Loucy (cell line): ENCODE measurements around the gene P4HB.

Experiments
- H2AFZ ChIP-seq: fragments of 200-600 bp; sonication (generic); 2 replicates; pipeline ENCODE4 v1.6.0; 2016; ENCODE audit warnings: antibody characterized with exemption, mild to moderate bottlenecking, low read length, moderate library complexity
- H3F3A ChIP-seq: fragments of 200-600 bp; 2 replicates; pipeline ENCODE4 v1.6.0; 2016; ENCODE audit warnings: antibody characterized with exemption, low read depth, mild to moderate bottlenecking
- H3K27me3 ChIP-seq: fragments of 200-600 bp; sonication (generic); 2 replicates; pipeline ENCODE4 v1.6.1; 2014; ENCODE audit warnings: low read length, mild to moderate bottlenecking; ENCODE audit not compliant: insufficient read depth, poor library complexity, severe bottlenecking
- H3K36me3 ChIP-seq: fragments of 200-600 bp; sonication (generic); 2 replicates; pipeline ENCODE4 v1.6.1; 2016; ENCODE audit warnings: low read length; ENCODE audit not compliant: insufficient read depth
- H3K4me1 ChIP-seq: fragments of 200-600 bp; sonication (generic); 2 replicates; pipeline ENCODE4 v1.5.1; 2014; ENCODE audit warnings: low read length, mild to moderate bottlenecking; ENCODE audit not compliant: insufficient read depth, poor library complexity, severe bottlenecking
- H3K4me2 ChIP-seq: fragments of 200-600 bp; sonication (generic); 2 replicates; pipeline ENCODE4 v1.6.0; 2014; ENCODE audit warnings: antibody characterized with exemption, low read length, low read depth, mild to moderate bottlenecking; ENCODE audit not compliant: poor library complexity, severe bottlenecking
- H3K4me3 ChIP-seq: fragments of 200-600 bp; sonication (generic); 2 replicates; pipeline ENCODE4 v1.5.1; 2014; ENCODE audit warnings: low read length, mild to moderate bottlenecking, mixed read lengths; ENCODE audit not compliant: poor library complexity, severe bottlenecking
- H3K79me2 ChIP-seq: fragments of 200-600 bp; sonication (generic); 2 replicates; pipeline ENCODE4 v1.6.1; 2014; ENCODE audit warnings: low read length; ENCODE audit not compliant: insufficient read depth
- H3K9ac ChIP-seq: fragments of 200-600 bp; sonication (generic); 2 replicates; pipeline ENCODE4 v1.6.0; 2014; ENCODE audit warnings: mild to moderate bottlenecking, low read depth, low read length, moderate library complexity; ENCODE audit not compliant: poor library complexity, severe bottlenecking
- H3K9me2 ChIP-seq: fragments of 200-600 bp; sonication (generic); replicated peaks from 2 replicates; pipeline ENCODE4 v1.6.1; 2016; ENCODE audit warnings: low read depth, low read length, mixed read lengths
- H3K9me3 ChIP-seq: fragments of 200-600 bp; sonication (generic); 2 replicates; pipeline ENCODE4 v1.6.1; 2014; ENCODE audit warnings: mild to moderate bottlenecking, antibody characterized with exemption, low read length, low read depth; ENCODE audit not compliant: insufficient read depth
- H4K20me1 ChIP-seq: fragments of 200-600 bp; sonication (generic); 2 replicates; pipeline ENCODE4 v1.6.0; 2014; ENCODE audit warnings: antibody characterized with exemption, low read length, mild to moderate bottlenecking; ENCODE audit not compliant: insufficient read depth, poor library complexity, severe bottlenecking
- CTCF ChIP-seq: fragments of 200-600 bp; sonication (generic); conservative IDR thresholded peaks from 2 replicates; pipeline ENCODE4 v1.5.1; 2014; ENCODE audit warnings: mild to moderate bottlenecking, antibody characterized with exemption, low read length
- EZH2phosphoT487 ChIP-seq: fragments of 200-600 bp; IDR thresholded peaks from 2 replicates; pipeline ENCODE4 v1.6.1; 2018; ENCODE audit warnings: antibody characterized with exemption, mild to moderate bottlenecking, moderate library complexity, borderline replicate concordance

Gene P4HB

GRCh38 chr17:81823820-81824550 lies 36.4 kb downstream of the P4HB start:
- TF ChIP-seq EZH2phosphoT487 (no peak), CTCF (no peak)
- no peak overlapping the region for H2AFZ ChIP-seq
- no peak overlapping the region for H3K4me3 ChIP-seq
- H3K79me2 ChIP-seq, result peaks cover 12% of the 10 kb centered on the region; the same call in 1 of the 2 replicates
- H3K36me3 ChIP-seq, result no peaks in the 10 kb centered on the region
- no peak overlapping the region for H3K9ac ChIP-seq
- H3K4me1 ChIP-seq, result peaks cover 6% of the 10 kb centered on the region
- no peaks in the 10 kb centered on the region for H3K9me3 ChIP-seq
- no peaks in the 10 kb centered on the region for H3K27me3 ChIP-seq
- H3F3A ChIP-seq, result no peaks in the 10 kb centered on the region
- no peak overlapping the region for H3K4me2 ChIP-seq
- H4K20me1 ChIP-seq, result no peaks in the 10 kb centered on the region
- no peaks in the 10 kb centered on the region for H3K9me2 ChIP-seq

- Histone ChIP-seq H4K20me1 (no peaks in the 10 kb centered on the region), H3K9me2 (no peaks in the 10 kb centered on the region), H3K9ac (no peak overlapping the region), H3K4me3 (no peak overlapping the region), H3F3A (no peaks in the 10 kb centered on the region), H3K4me2 (no peak overlapping the region), H3K27me3 (no peaks in the 10 kb centered on the region), H3K4me1 (no peaks in the 10 kb centered on the region), H2AFZ (no peak overlapping the region), H3K36me3 (no peaks in the 10 kb centered on the region), H3K9me3 (no peaks in the 10 kb centered on the region), H3K79me2 (peaks cover 6% of the 10 kb centered on the region; the same call in 1 of the 2 replicates)
- TF ChIP-seq EZH2phosphoT487 (no peak), CTCF (no peak)
Observed at GRCh38 chr17:81822996-81823819, 37.1 kb downstream of the P4HB start.

GRCh38 chr17:81822312-81822637 lies 38.1 kb downstream of the P4HB start:
- H3K36me3 ChIP-seq, result no peaks in the 10 kb centered on the region
- H3F3A ChIP-seq, result no peaks in the 10 kb centered on the region
- H2AFZ ChIP-seq, result no peak overlapping the region
- no peaks in the 10 kb centered on the region for H3K9me3 ChIP-seq
- no peak overlapping the region for H3K9ac ChIP-seq
- TF ChIP-seq CTCF, result no peak
- H3K4me1 ChIP-seq, result no peaks in the 10 kb centered on the region
- H3K79me2 ChIP-seq, result peaks cover 4% of the 10 kb centered on the region; the same call in 1 of the 2 replicates
- no peaks in the 10 kb centered on the region for H3K27me3 ChIP-seq
- H3K4me3 ChIP-seq, result no peak overlapping the region
- no peaks in the 10 kb centered on the region for H3K9me2 ChIP-seq
- no peaks in the 10 kb centered on the region for H4K20me1 ChIP-seq
- no peak overlapping the region for H3K4me2 ChIP-seq
